Stimulated activated CD4-positive, alpha-beta T cell treated with anti-CD3 and anti-CD28 coated beads, Interleukin-1b, Interleukin-23, amount 100 ng/mL, for 4 hours (primary cell): ENCODE measurements around the gene INTS7.

Source experiments
- DNase-seq, 2 donors: peaks; one replicate each; pipeline ENCODE4 v3.0.0-alpha.2; 2020; ENCODE audit warnings: low read depth in 2 of 2

INTS7 gene

DNA sequence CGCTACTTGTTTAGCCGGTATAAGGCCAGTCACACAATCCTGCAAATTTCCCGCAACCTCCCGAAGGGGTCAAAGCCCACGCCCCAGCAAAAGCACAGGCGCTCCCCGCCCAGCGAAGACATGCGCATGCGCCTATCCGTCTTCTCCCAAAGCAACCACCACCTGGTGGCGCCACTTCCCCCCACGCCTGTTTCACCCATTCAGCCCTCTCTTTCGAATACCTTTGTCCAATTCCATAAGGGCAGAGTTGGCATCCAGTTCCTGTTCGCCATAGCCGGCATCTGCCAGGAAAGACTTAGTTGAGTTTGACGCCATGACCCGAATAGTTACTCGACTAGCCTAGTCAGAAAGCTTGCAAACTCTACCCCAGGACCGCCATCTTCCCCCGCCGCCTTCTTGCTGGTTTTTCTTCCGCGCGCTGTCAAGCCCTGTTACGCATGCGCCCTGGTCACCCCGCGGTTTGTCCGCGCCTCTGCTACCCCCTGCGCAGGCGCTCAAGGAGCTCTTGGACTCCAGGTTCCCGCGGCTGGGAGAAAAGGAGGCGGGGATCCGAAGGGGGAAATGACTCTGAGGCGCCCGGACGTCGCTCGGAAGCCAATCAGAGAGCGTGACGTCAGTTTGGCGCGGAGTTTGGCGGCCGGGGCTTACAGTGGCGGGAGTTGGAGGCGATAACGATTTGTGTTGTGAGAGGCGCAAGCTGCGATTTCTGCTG is at the start of gene INTS7, which contains the start of gene DTL:
Gene INTS7, minus strand, starts transcription at position 435 of the 712 bp plus-strand sequence. Its CDS starts 120 bp downstream, at position 315.
Gene DTL, plus strand, starts transcription at position 626 of the 712 bp plus-strand sequence. CDS start 143 bp downstream, outside the sequence.
- peak; percentile 93 to 96 for DNase-seq

- no peak for DNase-seq
Observed at GRCh38 chr1:212082765-212083406, 47.5 kb upstream of the INTS7 start.

- no peak for DNase-seq
Observed at GRCh38 chr1:212078826-212079225, 43.5 kb upstream of the INTS7 start.

DNA sequence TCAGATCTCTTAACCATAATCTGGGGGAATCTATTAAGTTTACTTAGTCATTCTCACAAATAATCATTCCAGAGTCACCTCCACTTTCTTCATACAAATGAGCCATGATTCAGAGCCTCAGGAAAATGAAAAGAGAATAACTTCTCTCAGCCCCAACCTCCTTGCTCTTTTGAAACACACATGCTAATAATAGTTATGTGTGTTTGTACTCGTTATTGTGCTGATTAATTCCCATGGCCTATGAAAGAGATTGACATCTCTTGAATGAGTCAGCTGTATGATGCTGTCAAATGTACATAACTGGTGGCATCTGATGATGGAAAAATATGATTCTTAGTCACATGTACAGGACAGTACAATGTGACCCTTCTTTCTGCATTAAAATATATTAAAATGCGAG is 41.7 kb upstream of the INTS7 start:
- no peak for DNase-seq

GRCh38 chr1:212074856-212075255 is 39.5 kb upstream of the INTS7 start:
- no peak for DNase-seq

GRCh38 chr1:212074313-212074712 is 39.0 kb upstream of the INTS7 start:
- DNase-seq = no peak

DNA sequence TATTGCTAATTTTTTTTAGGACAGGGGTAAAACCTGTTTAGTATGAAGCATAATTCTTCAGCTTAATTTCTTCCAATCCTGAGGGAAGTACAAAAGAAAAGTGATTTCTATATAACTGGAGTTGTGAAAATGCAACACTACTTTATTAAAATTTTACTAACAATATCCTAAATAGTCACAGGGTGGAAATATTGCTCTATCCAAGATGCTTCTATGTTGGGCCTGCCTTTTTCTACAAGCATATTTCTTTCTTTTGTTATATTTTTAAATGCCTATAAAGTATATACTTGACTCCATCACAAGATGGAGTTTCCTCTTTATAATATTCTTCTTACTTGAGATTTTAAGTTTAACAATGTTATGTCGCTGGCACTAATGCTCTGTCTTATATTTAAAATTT is 38.1 kb upstream of the INTS7 start:
- DNase-seq = no peak

- no peak for DNase-seq
Observed at GRCh38 chr1:212072047-212072446, 36.7 kb upstream of the INTS7 start.

- no peak for DNase-seq
Observed at GRCh38 chr1:212070720-212071302, 35.5 kb upstream of the INTS7 start.

DNA sequence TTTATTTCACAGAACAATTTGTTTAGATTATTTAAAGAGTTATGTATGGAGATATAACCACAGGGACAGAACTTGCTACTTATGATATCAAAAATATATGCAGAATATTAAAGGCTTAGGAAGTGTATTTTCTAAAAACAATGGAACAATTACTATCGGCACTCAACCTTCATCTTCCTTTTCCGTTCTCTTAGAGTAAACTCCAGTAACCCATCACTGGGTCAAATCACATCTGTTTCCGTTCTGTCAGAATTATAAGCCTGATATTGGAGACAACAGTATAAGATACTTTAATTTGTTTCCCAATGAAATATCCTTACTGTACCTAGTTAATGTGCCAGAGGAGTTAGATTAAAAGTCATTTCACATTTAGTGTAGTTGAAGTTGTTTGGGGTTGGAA is 32.4 kb upstream of the INTS7 start:
- DNase-seq = no peak

- DNase-seq = no peak
Observed at GRCh38 chr1:212062832-212063438, 27.6 kb upstream of the INTS7 start.

- no peak for DNase-seq
Observed at GRCh38 chr1:212060632-212061472, 25.5 kb upstream of the INTS7 start.

DNA sequence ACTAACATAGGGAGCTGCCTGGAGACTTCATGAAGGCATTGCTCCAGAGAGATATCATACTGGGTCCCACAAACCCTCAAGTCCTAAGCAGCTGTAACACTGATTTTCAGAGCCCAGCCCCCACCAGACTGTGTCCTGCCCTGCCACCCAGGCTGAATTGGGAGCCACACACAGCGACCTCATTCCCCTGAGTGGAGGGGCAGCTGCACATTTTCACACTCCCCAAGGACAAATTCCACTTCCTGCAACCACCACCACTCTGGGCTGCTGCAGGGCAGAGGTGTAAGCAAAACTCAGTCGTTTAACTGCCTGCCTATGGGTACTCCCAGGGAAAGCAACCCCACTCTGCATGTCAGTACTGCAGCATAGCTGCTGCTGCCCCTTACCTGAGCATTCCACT is 20.0 kb upstream of the INTS7 start:
- DNase-seq = no peak

DNA sequence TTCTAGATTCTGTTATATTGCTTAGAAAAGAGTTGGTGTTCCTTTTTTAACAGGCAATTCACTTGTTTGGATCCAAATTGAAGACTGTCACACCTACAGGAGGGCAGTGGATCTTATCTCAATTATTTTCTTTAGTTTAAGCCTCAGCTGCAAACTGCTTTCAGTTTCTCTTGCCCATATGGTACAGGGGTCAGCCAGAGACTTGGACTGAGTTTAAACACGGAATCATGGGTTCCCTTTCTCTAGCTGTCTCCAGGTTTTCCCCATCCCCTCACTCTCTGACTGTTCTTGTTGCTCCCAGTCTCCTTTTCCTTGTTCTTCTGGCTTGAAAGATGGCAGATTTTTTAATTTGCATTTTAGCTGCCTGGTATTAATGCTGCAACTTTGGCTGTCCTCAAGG is 18.6 kb upstream of the INTS7 start:
- no peak for DNase-seq

- no peak for DNase-seq
Observed at GRCh38 chr1:212045981-212046380, 10.6 kb upstream of the INTS7 start.

DNA sequence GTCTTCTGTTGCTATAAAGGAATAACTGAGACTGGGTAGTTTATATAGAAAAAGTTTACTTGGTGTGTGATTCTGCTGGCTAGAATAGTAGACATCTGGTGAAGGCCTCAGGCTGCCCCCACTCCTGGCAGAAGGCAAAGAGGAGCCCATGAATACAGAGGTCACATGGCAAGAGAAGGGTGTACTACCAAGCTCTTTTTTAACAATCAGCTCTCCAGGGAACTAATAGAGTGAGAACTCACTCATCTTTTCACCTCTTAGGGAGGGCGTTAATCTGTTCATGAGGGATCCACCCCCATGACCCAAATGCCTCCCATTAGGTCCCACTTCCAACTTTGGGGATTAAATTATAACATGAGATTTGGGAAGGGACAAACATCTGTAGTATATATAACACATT is 9.5 kb upstream of the INTS7 start:
- no peak for DNase-seq

DNA sequence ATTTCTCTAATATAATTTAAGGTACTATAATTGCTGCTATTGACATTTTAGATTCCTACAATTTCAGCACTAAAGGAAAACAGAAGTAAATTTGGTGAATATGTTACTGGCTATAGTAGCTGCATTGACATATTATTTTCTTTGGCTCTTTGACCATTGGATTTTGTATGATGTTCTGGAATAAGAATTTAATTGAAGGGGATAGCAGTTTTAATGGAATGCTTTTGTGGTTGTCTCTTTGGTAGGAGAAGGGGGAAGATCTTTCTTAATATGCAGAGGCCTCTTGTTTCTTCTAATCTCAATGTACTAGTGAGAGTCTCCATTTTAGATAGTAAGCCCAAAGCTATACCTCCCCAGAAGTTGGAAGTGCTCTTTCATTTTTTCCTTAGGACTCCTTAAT is 7.1 kb upstream of the INTS7 start:
- no peak for DNase-seq

DNA sequence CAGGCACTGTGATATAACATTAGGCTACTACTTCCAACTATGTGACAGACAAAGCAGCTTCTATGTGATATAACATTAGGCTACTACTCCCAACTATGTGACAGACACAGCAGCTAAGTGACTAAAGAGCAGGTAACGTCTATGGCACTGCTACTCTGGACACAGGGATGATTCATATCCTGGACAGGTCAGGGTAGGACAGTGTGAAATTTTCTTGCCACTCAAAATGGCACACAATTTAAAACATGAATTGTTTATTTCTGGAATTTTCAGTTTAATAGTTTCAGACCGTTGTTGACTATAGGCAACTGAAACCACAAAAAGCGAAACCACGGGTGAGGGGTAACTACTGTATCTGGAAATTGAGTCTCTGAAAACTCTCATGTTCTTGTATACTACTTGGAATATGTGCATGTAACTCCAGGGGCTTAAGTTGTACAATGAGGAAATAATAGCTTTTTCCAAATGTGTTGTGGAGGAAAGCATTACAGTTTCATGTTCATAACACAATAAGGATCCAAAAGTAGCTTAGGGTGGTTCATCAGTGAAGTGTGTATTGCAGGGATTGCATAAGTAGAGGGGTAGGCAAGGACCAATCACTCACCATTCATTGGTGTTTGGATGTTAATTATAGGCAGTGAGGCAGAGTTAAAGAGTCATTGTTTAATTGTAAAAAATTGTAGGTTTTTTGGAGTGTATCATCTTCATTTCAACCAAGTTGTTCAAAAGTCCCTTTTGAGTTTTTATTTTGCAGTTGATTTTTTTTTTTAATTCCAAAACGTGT is 5.5 kb upstream of the INTS7 start:
- no peak for DNase-seq

GRCh38 chr1:212039622-212040021 is 4.3 kb upstream of the INTS7 start:
- no peak for DNase-seq

GRCh38 chr1:212037900-212038299 is 2.5 kb upstream of the INTS7 start:
- DNase-seq = no peak
